ENCODE data around the gene SH3PXD2A.

Gene SH3PXD2A

GRCh38 chr10:103593022-103593570 is 262.3 kb downstream of the SH3PXD2A start:
- no peak for DNase-seq

GRCh38 chr10:103592186-103593021 is 263.0 kb downstream of the SH3PXD2A start:
- DNase-seq, result no peak

GRCh38 chr10:103590744-103591291 is 264.6 kb downstream of the SH3PXD2A start:
- DNase-seq, result no peak

GRCh38 chr10:103590060-103590459 is 265.3 kb downstream of the SH3PXD2A start:
- DNase-seq, result no peak

GRCh38 chr10:103589074-103589630 is 266.2 kb downstream of the SH3PXD2A start:
- no peak for DNase-seq

GRCh38 chr10:103587073-103587472 is 268.3 kb downstream of the SH3PXD2A start:
- DNase-seq, result no peak

GRCh38 chr10:103585011-103585405 is 270.4 kb downstream of the SH3PXD2A start:
- no peak for DNase-seq

- no peak for DNase-seq
Observed at GRCh38 chr10:103584216-103585010, 271.0 kb downstream of the SH3PXD2A start.

GRCh38 chr10:103583871-103584215 is 271.5 kb downstream of the SH3PXD2A start:
- no peak for DNase-seq

GRCh38 chr10:103582331-103583123 is 272.8 kb downstream of the SH3PXD2A start:
- DNase-seq, result no peak

GRCh38 chr10:103581499-103581898 is 273.9 kb downstream of the SH3PXD2A start:
- no peak for DNase-seq

- no peak for DNase-seq
Observed at GRCh38 chr10:103580430-103580829, 274.9 kb downstream of the SH3PXD2A start.

GRCh38 chr10:103580011-103580410 is 275.4 kb downstream of the SH3PXD2A start:
- DNase-seq, result no peak

GRCh38 chr10:103578782-103579382 is 276.5 kb downstream of the SH3PXD2A start:
- no peak for DNase-seq

- no peak for DNase-seq
Observed at GRCh38 chr10:103576862-103577261, 278.5 kb downstream of the SH3PXD2A start.

GRCh38 chr10:103576076-103576471 is 279.3 kb downstream of the SH3PXD2A start:
- no peak for DNase-seq

- DNase-seq, result no peak
Observed at GRCh38 chr10:103575416-103576075, 279.8 kb downstream of the SH3PXD2A start.

- no peak for DNase-seq
Observed at GRCh38 chr10:103574097-103575061, 281.0 kb downstream of the SH3PXD2A start.

- DNase-seq, result no peak
Observed at GRCh38 chr10:103573205-103573487, 282.2 kb downstream of the SH3PXD2A start.

All from NCI-H1048 (cell line).